NB4 (cell line): ENCODE measurements around the gene POC1A.

Experiments
- MAX ChIP-seq: IDR thresholded peaks from 2 replicates; pipeline ENCODE4 v1.6.1; 2011; ENCODE audit warnings: low read depth, low read length
- MYC ChIP-seq: IDR thresholded peaks from 2 replicates; pipeline ENCODE4 v1.6.1; 2011; ENCODE audit warnings: low read depth, low read length
- POLR2A ChIP-seq: IDR thresholded peaks from 2 replicates; pipeline ENCODE4 v1.6.1; 2011; ENCODE audit warnings: mild to moderate bottlenecking; ENCODE audit not compliant: insufficient read length; ENCODE audit errors: extremely low read depth
- TF ChIP-seq, protein P1 (sequence below): IDR thresholded peaks from one replicate; pipeline ENCODE4 v1.5.1; 2012; ENCODE audit warnings: low read depth, low read length

GRCh38 chr3:52034212-52034611 is 120.0 kb downstream of the POC1A start:
- TF ChIP-seq, protein P1, sequence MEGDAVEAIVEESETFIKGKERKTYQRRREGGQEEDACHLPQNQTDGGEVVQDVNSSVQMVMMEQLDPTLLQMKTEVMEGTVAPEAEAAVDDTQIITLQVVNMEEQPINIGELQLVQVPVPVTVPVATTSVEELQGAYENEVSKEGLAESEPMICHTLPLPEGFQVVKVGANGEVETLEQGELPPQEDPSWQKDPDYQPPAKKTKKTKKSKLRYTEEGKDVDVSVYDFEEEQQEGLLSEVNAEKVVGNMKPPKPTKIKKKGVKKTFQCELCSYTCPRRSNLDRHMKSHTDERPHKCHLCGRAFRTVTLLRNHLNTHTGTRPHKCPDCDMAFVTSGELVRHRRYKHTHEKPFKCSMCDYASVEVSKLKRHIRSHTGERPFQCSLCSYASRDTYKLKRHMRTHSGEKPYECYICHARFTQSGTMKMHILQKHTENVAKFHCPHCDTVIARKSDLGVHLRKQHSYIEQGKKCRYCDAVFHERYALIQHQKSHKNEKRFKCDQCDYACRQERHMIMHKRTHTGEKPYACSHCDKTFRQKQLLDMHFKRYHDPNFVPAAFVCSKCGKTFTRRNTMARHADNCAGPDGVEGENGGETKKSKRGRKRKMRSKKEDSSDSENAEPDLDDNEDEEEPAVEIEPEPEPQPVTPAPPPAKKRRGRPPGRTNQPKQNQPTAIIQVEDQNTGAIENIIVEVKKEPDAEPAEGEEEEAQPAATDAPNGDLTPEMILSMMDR, result no peak
- TF ChIP-seq POLR2A (no peak), MAX (no peak), MYC (no peak)
